ENCODE measurements around the gene EMILIN1. TPM values are rescaled to one million over a fixed set of nuclear protein-coding genes. Genes with fewer than 3 reads are reported as not detected.
A peak's percentile ranks its signal among the peaks of the same experiment; 100 is the strongest.

Gene EMILIN1
- total RNA-seq, 1 donor from 2014 or later: 180 TPM

DNA sequence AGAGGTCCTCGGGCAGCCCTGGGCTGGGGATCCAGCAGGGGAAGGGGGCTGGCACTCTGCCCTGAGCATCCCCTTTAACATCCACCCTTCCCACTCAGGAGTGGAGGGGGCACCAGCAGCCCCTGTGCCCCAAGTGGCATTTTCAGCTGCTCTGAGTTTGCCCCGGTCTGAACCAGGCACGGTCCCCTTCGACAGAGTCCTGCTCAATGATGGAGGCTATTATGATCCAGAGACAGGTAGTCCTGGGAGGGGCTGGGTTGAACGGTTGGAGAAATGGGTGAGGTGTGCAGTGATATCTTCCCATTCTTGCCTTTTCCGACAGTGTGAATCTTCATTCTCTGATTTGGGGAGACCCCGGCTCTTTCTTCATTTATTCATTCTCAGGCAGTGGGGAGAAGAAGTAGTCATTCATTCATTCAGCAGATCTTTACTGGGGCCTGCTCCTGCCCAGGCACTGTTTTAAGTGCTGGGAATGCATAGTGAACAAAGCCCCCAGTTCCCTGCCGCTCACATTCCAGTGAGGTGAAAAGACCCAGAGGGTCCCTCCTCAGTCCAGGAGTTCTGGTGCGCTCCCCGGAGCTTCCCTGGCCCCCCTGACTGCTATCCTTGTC, 6.8 kb downstream of the EMILIN1 start:
- Mint-ChIP-seq H3K4me3 (ENCODE audit: unreplicated experiment) (peak overlapping the region; percentile 73), H3K36me3 (ENCODE audit: low read depth) (peaks cover 5% of the 10 kb centered on the region), H3K9me3 (ENCODE audit: low read depth) (no peaks in the 10 kb centered on the region), H3K27ac (ENCODE audit: unreplicated experiment) (peak overlapping the region; percentile 91), H3K27me3 (ENCODE audit: low read depth) (no peaks in the 10 kb centered on the region), H3K4me1 (ENCODE audit: low read depth) (peaks cover 29% of the 10 kb centered on the region)
- DNase-seq (ENCODE audit: low spot score): no peak
- TF ChIP-seq, protein P1, sequence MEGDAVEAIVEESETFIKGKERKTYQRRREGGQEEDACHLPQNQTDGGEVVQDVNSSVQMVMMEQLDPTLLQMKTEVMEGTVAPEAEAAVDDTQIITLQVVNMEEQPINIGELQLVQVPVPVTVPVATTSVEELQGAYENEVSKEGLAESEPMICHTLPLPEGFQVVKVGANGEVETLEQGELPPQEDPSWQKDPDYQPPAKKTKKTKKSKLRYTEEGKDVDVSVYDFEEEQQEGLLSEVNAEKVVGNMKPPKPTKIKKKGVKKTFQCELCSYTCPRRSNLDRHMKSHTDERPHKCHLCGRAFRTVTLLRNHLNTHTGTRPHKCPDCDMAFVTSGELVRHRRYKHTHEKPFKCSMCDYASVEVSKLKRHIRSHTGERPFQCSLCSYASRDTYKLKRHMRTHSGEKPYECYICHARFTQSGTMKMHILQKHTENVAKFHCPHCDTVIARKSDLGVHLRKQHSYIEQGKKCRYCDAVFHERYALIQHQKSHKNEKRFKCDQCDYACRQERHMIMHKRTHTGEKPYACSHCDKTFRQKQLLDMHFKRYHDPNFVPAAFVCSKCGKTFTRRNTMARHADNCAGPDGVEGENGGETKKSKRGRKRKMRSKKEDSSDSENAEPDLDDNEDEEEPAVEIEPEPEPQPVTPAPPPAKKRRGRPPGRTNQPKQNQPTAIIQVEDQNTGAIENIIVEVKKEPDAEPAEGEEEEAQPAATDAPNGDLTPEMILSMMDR (IDR thresholded peaks at IDR 0.05): no peak

GRCh38 chr2:27085673-27086089, 7.3 kb downstream of the EMILIN1 start:
- Mint-ChIP-seq H3K9me3 (ENCODE audit: low read depth) (no peaks in the 10 kb centered on the region), H3K4me1 (ENCODE audit: low read depth) (peaks cover 24% of the 10 kb centered on the region), H3K36me3 (ENCODE audit: low read depth) (peaks cover 4% of the 10 kb centered on the region), H3K27ac (ENCODE audit: unreplicated experiment) (peak overlapping the region; percentile 91), H3K4me3 (ENCODE audit: unreplicated experiment) (peak overlapping the region; percentile 73), H3K27me3 (ENCODE audit: low read depth) (no peaks in the 10 kb centered on the region)
- TF ChIP-seq, protein P1 (IDR thresholded peaks at IDR 0.05): peak; percentile 73
- DNase-seq (ENCODE audit: low spot score): no peak

DNA sequence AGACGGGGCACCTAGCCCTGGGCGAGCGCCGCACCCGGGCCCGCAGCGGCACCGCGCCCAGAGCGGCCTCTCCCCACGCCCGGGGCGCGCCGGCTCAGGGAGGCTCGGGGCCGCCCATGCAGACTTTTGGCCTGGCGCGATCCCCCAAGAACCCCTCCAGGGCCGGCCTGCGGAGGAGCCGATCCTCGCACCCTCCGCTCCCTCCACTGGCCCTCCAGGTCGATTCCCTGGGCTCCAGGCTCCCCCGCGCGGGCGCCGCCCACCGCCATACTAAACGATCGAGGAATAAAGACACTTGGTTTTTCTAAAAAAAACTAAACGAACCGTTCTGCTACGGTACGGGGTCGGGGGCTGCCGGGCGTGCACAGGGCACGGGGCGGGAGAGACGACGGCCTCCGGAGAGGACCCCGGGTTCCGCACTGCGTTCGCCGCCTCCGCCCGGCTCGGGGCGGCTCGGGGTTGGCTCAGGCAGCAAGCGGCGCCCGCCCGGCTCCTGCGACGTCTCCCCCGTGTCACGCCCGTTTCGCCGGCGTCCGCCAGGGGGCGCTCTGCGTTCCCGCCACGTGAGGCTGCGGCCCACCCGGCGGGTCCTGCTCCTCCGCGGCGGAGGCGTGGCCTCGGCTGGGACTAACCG, 7.8 kb downstream of the EMILIN1 start:
- Mint-ChIP-seq H3K27ac (ENCODE audit: unreplicated experiment) (peak overlapping the region; percentile 92), H3K4me3 (ENCODE audit: unreplicated experiment) (peak overlapping the region; percentile 73), H3K4me1 (ENCODE audit: low read depth) (peaks cover 19% of the 10 kb centered on the region), H3K27me3 (ENCODE audit: low read depth) (no peaks in the 10 kb centered on the region), H3K36me3 (ENCODE audit: low read depth) (peaks cover 3% of the 10 kb centered on the region), H3K9me3 (ENCODE audit: low read depth) (no peaks in the 10 kb centered on the region)
- DNase-seq (ENCODE audit: low spot score): no peak
- TF ChIP-seq, protein P1 (IDR thresholded peaks at IDR 0.05): peak; percentile 86

- peak within 1 kb of the TSS; percentile 92 for H3K27ac Mint-ChIP-seq (ENCODE audit: unreplicated experiment)
- DNase-seq (ENCODE audit: low spot score): no peak
- H3K9me3 Mint-ChIP-seq (ENCODE audit: low read depth): no peaks in the 10 kb centered on the region
Measured at GRCh38 chr2:27086724-27087593, 8.5 kb downstream of the EMILIN1 start, which contains the start of gene KHK. Gene KHK (plus strand): TSS chr2:27086772. CDS start chr2:27087260, 488 bp downstream.

More at GRCh38 chr2:27086724-27087593, 8.5 kb downstream of the EMILIN1 start, which contains the start of gene KHK:
- Mint-ChIP-seq H3K4me3 (ENCODE audit: unreplicated experiment) (peak within 1 kb of the TSS; percentile 73), H3K36me3 (ENCODE audit: low read depth) (no peaks in the 10 kb centered on the region), H3K27me3 (ENCODE audit: low read depth) (no peaks in the 10 kb centered on the region), H3K4me1 (ENCODE audit: low read depth) (peaks cover 14% of the 10 kb centered on the region)
- TF ChIP-seq, protein P1 (IDR thresholded peaks at IDR 0.05): peak; percentile 54
